LNCaP clone FGC (cell line): Measurements from ENCODE around the gene CACNA1D.

Experiments
- DNase-seq: peaks from one replicate; pipeline ENCODE4 v3.0.0-alpha.2; 2011; ENCODE audit warnings: low read depth
- H3K4me3 ChIP-seq: 2 replicates; pipeline ENCODE4 v1.5.1; 2011; ENCODE audit warnings: mild to moderate bottlenecking, low read depth, low read length, control low read depth
- TF ChIP-seq, protein P1 (sequence below): IDR thresholded peaks from 2 replicates; pipeline ENCODE4 v1.5.1; 2012; ENCODE audit warnings: mild to moderate bottlenecking; ENCODE audit not compliant: control insufficient read depth, insufficient read depth; ENCODE audit errors: extremely low read depth

CACNA1D gene

DNA sequence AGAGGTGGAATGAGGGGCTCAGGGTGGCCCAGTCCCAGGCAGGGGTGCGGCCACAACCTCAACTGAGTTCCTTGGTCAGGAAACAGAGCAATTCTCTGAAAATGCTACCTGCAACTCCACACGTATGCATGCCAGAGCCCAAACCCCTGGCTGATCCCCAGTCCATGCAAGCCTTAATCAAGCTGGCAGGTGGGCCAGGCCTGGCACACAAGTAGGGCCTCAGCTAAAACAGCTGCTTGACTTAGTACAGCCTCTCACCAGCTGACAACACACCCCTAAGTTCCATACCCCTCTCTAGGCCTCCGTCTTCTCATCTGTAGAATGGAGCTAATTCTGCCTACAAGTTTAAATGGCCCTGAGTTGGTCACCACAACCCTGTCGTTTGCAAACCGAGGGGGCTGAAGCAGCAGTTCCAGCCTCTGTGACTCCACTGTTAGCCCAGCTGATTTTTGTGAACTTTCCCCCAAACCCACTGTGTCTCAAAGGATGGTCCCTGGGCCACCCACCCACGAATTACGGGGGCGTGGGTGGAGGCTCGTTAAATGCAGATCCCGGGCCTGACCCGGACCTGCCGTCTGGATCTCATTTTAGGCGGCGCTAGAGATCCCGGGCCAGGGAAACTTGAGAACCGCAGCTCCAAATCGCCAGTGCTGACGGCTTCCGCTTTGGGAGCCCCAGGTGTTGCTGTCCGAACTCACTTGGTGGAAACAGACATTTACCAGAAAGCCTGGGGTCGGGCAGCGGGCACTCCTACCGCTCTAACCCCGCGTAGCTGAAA is 350.9 kb downstream of the CACNA1D start:
- DNase-seq = peak; percentile 57
- TF ChIP-seq, protein P1, sequence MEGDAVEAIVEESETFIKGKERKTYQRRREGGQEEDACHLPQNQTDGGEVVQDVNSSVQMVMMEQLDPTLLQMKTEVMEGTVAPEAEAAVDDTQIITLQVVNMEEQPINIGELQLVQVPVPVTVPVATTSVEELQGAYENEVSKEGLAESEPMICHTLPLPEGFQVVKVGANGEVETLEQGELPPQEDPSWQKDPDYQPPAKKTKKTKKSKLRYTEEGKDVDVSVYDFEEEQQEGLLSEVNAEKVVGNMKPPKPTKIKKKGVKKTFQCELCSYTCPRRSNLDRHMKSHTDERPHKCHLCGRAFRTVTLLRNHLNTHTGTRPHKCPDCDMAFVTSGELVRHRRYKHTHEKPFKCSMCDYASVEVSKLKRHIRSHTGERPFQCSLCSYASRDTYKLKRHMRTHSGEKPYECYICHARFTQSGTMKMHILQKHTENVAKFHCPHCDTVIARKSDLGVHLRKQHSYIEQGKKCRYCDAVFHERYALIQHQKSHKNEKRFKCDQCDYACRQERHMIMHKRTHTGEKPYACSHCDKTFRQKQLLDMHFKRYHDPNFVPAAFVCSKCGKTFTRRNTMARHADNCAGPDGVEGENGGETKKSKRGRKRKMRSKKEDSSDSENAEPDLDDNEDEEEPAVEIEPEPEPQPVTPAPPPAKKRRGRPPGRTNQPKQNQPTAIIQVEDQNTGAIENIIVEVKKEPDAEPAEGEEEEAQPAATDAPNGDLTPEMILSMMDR = peak; percentile 36; the same call in 1 of the 2 replicates
- peak overlapping the region; percentile 64 for H3K4me3 ChIP-seq

DNA sequence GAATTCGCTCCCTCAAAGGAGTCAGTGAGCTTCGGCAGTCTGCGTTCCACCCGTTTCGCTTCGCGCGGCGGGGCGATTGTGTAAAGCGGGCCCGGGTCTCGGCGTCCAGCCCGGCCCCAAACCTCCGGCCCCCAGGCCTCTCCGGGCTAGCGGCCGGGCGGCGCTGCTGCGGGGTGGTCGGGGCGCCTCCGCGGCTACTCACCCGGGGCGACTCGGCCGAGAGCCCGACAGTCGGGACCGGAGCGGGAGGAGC is 351.4 kb downstream of the CACNA1D start:
- DNase-seq = no peak
- TF ChIP-seq, protein P1 = no peak
- H3K4me3 ChIP-seq = peak overlapping the region; percentile 64

DNA sequence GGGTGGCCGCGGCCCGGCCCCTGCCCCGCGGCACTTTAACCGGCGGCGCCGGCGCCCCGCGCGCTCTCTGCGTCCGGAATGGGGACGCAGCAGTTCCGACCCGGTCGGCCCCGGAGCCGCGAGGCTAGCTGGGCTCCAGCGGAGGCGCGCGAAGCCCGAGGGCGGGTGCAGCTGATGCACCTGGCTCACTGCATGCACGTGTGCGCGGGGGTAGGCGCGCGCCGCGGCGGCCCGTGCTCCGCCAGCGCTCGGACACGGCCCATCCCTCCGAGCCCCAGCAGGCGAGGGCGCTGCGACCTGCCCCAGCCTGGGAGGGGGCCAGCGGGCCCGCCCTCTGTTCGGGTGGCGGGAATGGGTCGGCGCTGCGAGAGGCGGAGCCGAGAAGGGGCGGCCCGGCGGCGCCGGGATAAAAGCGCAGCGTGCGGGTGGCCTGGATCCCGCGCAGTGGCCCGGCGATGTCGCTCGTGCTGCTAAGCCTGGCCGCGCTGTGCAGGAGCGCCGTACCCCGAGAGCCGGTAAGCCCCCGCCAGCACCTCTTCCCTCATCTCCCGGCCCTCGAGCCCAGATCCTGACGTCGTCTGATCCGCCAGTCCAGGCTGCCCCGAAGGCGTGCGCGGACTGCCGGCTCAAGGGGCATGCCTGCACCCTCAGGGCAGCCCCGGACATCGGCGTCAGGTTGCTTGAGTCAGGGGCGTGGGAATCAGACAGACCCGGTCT is 351.9 kb downstream of the CACNA1D start, which contains the start of the genes CHDH and IL17RB:
Gene CHDH (minus strand): TSS at position 286 of the 717 bp plus-strand sequence. CDS start 22,411 bp downstream, outside the sequence.
Gene IL17RB (plus strand): TSS at position 435 of the 717 bp plus-strand sequence. CDS start 21 bp downstream, at position 456.
- peak; percentile 52 for DNase-seq
- TF ChIP-seq, protein P1 = peak; percentile 46

DNA sequence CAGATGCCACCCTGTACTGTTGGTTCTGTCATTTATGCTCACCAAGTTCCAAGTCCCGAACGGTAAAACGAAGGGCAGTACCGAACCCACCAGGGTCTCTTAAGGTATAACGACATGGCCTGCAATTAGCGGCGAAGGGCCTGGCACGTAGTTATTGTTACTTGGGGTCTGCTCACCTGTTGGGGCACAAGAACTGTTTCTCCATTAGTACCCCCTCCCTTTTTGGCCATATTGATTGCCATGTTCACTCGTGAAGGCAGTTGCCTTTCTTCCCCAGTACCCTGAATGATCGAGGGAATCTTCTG is 352.4 kb downstream of the CACNA1D start:
- no peak for DNase-seq
- H3K4me3 ChIP-seq = peak overlapping the region; percentile 64
- TF ChIP-seq, protein P1 = no peak

More for the DNA sequence above, 351.9 kb downstream of the CACNA1D start, which contains the start of the genes CHDH and IL17RB:
- peak within 1 kb of the TSS; percentile 64 for H3K4me3 ChIP-seq

DNA sequence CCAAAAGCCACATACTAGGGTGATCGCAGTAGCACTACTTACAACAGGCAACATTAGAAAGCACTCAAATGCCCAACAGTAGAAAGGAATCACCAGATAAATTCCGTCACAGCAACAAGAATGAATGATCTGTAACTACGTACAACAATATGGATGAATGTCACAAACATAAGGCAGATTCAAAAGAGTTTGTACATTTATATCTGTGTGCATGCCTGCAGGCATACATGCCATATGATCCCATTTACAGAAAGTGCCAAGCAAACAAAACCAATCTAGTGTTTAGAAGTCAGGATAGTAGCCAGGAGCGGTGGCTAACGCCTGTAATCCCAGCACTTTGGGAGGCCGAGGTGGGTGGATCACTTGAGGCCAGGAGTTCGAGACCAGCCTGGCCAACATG is 355.5 kb downstream of the CACNA1D start:
- DNase-seq = no peak
- H3K4me3 ChIP-seq = no peak overlapping the region
- TF ChIP-seq, protein P1 = no peak

DNA sequence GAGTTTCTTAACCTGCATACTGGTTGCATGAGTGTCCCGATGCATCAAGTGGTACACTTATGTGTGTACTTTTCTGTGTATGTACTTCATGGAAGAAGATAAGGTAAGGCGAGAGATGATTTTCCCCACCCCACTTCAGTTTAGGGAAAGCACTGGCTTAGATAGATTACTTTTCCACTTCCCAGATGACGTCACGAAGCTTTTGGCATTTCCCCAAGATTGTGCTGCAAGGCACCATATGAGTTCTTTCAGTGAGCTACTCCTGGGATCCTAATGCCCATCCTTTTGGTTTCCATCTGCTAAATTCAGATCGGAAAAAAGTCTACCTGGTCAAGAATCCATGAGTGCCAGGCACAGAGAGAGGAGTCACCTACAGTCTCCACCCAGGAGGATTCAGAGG is 356.5 kb downstream of the CACNA1D start:
- H3K4me3 ChIP-seq = no peak overlapping the region
- TF ChIP-seq, protein P1 = no peak
- no peak for DNase-seq
